Measurements from ENCODE around the gene SPON1.

- TF ChIP-seq CTCF (IDR thresholded peaks at IDR 0.05) (no peak), POLR2AphosphoS5 (IDR thresholded peaks at IDR 0.05; ENCODE audit: low read depth, low read length) (no peak), REST (IDR thresholded peaks at IDR 0.05; ENCODE audit: insufficient read depth in 1 of 2, low read depth in 2 of 2, low read length in 1 of 2) (no peak), SIN3A (IDR thresholded peaks at IDR 0.05; ENCODE audit: borderline replicate concordance, insufficient read depth, low read depth, low read length) (no peak), TCF7L2 (IDR thresholded peaks at IDR 0.05; ENCODE audit: low read depth, low read length) (no peak)
Measured at GRCh38 chr11:13929395-13929891, 33.1 kb upstream of the SPON1 start.
